ENCODE results near the gene ANKRD52. TPM values are rescaled to one million over a fixed set of nuclear protein-coding genes. Genes with fewer than 3 reads are reported as not detected.
"Not testable (repeated sequence)": the region's sequence is repeated elsewhere in the genome, so short reads cannot be mapped to it uniquely, and the experiment has no call there.

The ANKRD52 gene
- total RNA-seq, 4 donors from 2014 or later: 14.7 to 30.9 (median 18.9) TPM

DNA sequence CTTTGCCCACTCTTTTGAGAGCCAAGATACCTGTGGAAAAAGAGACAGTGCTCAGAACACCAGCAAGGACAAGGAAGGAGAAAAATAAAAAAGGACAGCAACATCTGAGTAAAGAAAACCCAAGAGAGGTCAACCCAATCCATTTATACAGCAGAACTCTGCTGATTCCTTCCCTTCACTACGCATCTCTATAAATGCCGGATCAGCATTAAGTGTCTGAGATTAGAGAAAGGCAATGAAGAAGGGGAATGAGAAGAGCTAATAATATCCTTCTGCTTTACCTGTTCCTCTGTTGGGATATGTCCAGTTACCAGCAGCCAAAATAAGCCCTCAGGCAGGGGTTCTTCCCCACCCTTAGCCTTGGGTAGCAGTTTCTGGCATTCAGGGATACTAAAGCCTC is 24.4 kb upstream of the ANKRD52 start:
- no peaks in the 10 kb centered on the region for H3K27me3 ChIP-seq
- peaks cover 13 to 16% of the 10 kb centered on the region in 2 donors for H3K4me1 ChIP-seq
- TF ChIP-seq POLR2A (IDR thresholded peaks at IDR 0.05): no peak
- no peak for TF ChIP-seq CTCF (IDR thresholded peaks at IDR 0.05 in 4 of 5, conservative IDR thresholded peaks at IDR 0.05 in 1 of 5)
- DNase-seq: no peak
- peaks cover 0 to 81% of the 10 kb centered on the region in 2 donors for H3K36me3 ChIP-seq
- no peak for ATAC-seq
- H3K4me3 ChIP-seq: no peak overlapping the region
- in situ Hi-C loops (cut with MboI; ENCODE audit: low sequenced_read_pairs in 4 of 4): no loop called here
- H3K27ac ChIP-seq: peak overlapping the region in 1 of 4 donors; percentile 11
- intact Hi-C loops (cut with DNase I; ENCODE audit: low total_unique reads): no loop called here
- no peaks in the 10 kb centered on the region for H3K9me3 ChIP-seq

- peaks cover 0 to 84% of the 10 kb centered on the region in 2 donors for H3K36me3 ChIP-seq
- ATAC-seq: no peak
- H3K4me3 ChIP-seq: no peak overlapping the region
- no peak for DNase-seq
- peak overlapping the region in 2 of 4 donors; percentile 35 to 36 for H3K27ac ChIP-seq
- no peaks in the 10 kb centered on the region for H3K27me3 ChIP-seq
- peaks cover 7 to 14% of the 10 kb centered on the region in 2 donors for H3K4me1 ChIP-seq
- intact Hi-C loops (cut with DNase I; ENCODE audit: low total_unique reads) (no loop called here), in situ Hi-C loops (cut with MboI; ENCODE audit: low sequenced_read_pairs in 4 of 4) (no loop called here)
- H3K9me3 ChIP-seq: no peaks in the 10 kb centered on the region
- no peak for TF ChIP-seq POLR2A (IDR thresholded peaks at IDR 0.05)
- no peak for TF ChIP-seq CTCF (IDR thresholded peaks at IDR 0.05 in 4 of 5, conservative IDR thresholded peaks at IDR 0.05 in 1 of 5)
Measured at GRCh38 chr12:56282030-56282429, 23.8 kb upstream of the ANKRD52 start.

DNA sequence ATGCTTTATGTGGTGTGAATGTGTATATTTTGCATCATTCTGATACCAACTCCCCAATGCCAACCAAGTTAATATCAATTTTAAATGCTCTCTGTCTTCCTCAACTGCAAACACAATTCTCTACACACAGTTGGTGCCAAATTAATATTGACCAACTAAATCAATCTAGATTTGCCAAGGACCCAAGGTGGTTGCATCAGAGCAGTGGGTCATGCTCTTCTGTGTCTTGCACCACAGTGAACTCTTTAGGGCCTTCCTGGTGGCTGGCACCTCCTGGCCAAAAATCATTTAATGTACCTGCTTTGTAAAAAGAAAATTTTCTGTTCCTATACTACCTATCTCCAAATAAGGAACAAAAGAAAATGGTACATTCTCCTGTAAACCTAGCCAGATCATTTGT is 22.7 kb upstream of the ANKRD52 start:
- H3K27ac ChIP-seq: peak overlapping the region in 3 of 4 donors; percentile 1 to 53 (median 36)
- intact Hi-C loops (cut with DNase I; ENCODE audit: low total_unique reads): no loop called here
- ATAC-seq (peak in 1 of 2 donors; percentile 71), DNase-seq (no peak)
- no peak overlapping the region for H3K4me3 ChIP-seq
- peaks cover 0 to 2% of the 10 kb centered on the region in 2 donors for H3K4me1 ChIP-seq
- no peaks in the 10 kb centered on the region for H3K27me3 ChIP-seq
- no peaks in the 10 kb centered on the region for H3K9me3 ChIP-seq
- peaks cover 0 to 94% of the 10 kb centered on the region in 2 donors for H3K36me3 ChIP-seq
- TF ChIP-seq CTCF (IDR thresholded peaks at IDR 0.05 in 4 of 5, conservative IDR thresholded peaks at IDR 0.05 in 1 of 5) (no peak), POLR2A (IDR thresholded peaks at IDR 0.05) (no peak)
- in situ Hi-C loops (cut with MboI; ENCODE audit: low sequenced_read_pairs in 4 of 4): no loop called here

DNA sequence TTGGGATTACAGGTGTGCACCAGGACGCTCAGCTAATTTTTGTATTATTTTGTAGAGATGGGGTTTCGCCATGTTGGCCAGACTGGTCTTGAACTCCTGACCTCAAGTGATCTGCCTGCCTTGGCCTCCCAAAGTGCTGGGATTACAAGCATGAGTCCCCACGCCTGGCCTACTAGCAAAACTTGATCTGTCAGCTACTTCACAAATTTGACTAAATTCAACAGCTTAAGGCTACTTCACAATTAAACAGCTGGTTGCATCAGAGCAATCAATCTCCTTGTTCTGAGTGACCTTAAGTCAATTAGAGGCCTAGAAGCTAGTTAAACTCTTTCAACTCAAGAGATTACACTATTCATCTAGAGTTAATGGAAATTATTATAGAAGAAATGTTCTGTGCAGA is 20.7 kb upstream of the ANKRD52 start:
- TF ChIP-seq POLR2A (IDR thresholded peaks at IDR 0.05): no peak
- no peak for TF ChIP-seq CTCF (IDR thresholded peaks at IDR 0.05 in 4 of 5, conservative IDR thresholded peaks at IDR 0.05 in 1 of 5)
- peak overlapping the region in 1 of 4 donors; percentile 42 for H3K27ac ChIP-seq
- no peaks in the 10 kb centered on the region for H3K9me3 ChIP-seq
- DNase-seq: no peak
- peaks cover 2 to 97% of the 10 kb centered on the region in 2 donors for H3K36me3 ChIP-seq
- no peak overlapping the region for H3K4me3 ChIP-seq
- intact Hi-C loops (cut with DNase I; ENCODE audit: low total_unique reads) (no loop called here), in situ Hi-C loops (cut with MboI; ENCODE audit: low sequenced_read_pairs in 4 of 4) (no loop called here)
- peaks cover 0 to 5% of the 10 kb centered on the region in 2 donors for H3K4me1 ChIP-seq
- H3K27me3 ChIP-seq: no peaks in the 10 kb centered on the region
- no peak for ATAC-seq

DNA sequence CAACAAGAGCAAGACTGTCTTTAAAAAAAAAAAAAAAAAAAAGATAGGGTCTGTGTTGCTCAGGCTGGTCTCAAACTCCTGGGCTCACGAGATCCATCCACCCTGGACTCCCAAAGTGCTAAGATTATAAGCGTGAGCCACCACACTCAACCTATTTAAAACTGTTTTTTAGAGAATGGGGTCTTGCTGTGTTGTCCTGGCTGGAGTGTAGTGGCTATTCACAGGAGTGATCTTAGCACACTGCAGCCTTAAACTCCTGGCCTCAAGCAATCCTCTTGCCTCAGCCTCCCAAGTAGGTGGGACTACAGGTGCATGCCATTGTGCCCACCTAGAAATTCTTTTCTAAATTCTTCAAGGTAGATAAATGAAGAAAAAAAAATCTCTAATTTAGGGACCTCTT is 16.1 kb upstream of the ANKRD52 start:
- intact Hi-C loops (cut with DNase I; ENCODE audit: low total_unique reads) (no loop called here), in situ Hi-C loops (cut with MboI; ENCODE audit: low sequenced_read_pairs in 4 of 4) (no loop called here)
- peaks cover 2 to 85% of the 10 kb centered on the region in 2 donors for H3K36me3 ChIP-seq
- no peak overlapping the region for H3K4me3 ChIP-seq
- peaks cover 30 to 38% of the 10 kb centered on the region in 2 donors for H3K4me1 ChIP-seq
- ATAC-seq (no peak), DNase-seq (no peak)
- no peak for TF ChIP-seq POLR2A (IDR thresholded peaks at IDR 0.05)
- no peak for TF ChIP-seq CTCF (IDR thresholded peaks at IDR 0.05 in 4 of 5, conservative IDR thresholded peaks at IDR 0.05 in 1 of 5)
- no peaks in the 10 kb centered on the region for H3K9me3 ChIP-seq
- peak overlapping the region in 1 of 4 donors; percentile 99 for H3K27ac ChIP-seq
- no peaks in the 10 kb centered on the region for H3K27me3 ChIP-seq

DNA sequence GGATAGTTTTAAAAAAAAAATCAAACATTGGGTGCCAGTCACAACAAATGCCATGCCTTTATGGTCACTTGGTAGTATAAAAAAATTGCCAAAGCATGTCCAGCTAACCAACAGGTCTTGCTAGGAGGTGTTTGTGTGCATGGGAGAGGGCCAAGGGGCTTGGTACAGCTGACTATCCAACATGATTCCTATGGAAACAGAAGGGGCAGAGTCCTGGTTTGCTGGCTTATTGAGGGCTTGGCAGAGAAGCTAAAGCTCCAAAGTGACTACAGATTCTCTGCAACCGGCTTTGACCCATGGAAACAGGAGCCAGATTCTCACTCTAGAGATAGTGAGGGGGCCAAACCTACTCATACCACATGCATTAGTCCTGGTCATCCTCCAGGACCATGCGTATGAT is 14.3 kb upstream of the ANKRD52 start:
- H3K27ac ChIP-seq: peak overlapping the region; percentile 95 to 99 (median 98)

More for the DNA sequence above, 14.3 kb upstream of the ANKRD52 start:
- ATAC-seq; H3K4me3 ChIP-seq; H3K27me3 ChIP-seq; in situ Hi-C loops (cut with MboI; ENCODE audit: low sequenced_read_pairs in 4 of 4); DNase-seq; H3K9me3 ChIP-seq; intact Hi-C loops (cut with DNase I; ENCODE audit: low total_unique reads): not testable (repeated sequence)
- peaks cover 2 to 76% of the 10 kb centered on the region in 2 donors for H3K36me3 ChIP-seq
- peaks cover 48 to 56% of the 10 kb centered on the region in 2 donors for H3K4me1 ChIP-seq

Data from gastrocnemius medialis (tissue), 4 donors.